H1 (cell line): ENCODE results near the gene NHLRC2. TPM values are rescaled to one million over a fixed set of nuclear protein-coding genes. Genes with fewer than 3 reads are reported as not detected.

Source experiments
- CTCF ChIA-PET: fragments of 300-600 bp; sonication (Branson Sonifier 250); formaldehyde crosslinking; loops from one replicate; lab custom pipeline; 2021; ENCODE audit not compliant: partially characterized antibody; lab: Charles Lee
- POLR2A ChIA-PET: fragments of 300-600 bp; sonication (Branson Sonifier 250); formaldehyde crosslinking; loops from one replicate; lab custom pipeline; 2021; ENCODE audit warnings: inconsistent platforms; ENCODE audit not compliant: partially characterized antibody; lab: Charles Lee
- DNase-seq, 2 experiments: peaks; one replicate each; pipeline versions ENCODE4 v3.0.0 to v3.0.0-alpha.2; 2010 to 2022; ENCODE audit warnings: low spot score in 2 of 2, low read depth in 1 of 2, mixed read lengths in 1 of 2
- FAIRE-seq: peaks from 2 replicates; lab custom pipeline; 2011; peaks lifted over from hg19 to GRCh38; lab: Jason Lieb, UNC
- H2AFZ ChIP-seq: 2 replicates; pipeline ENCODE4 v1.8.1; 2012; ENCODE audit warnings: low read length, inconsistent platforms
- H2AK5ac ChIP-seq: 2 replicates; pipeline ENCODE4 v1.6.1; 2013; ENCODE audit warnings: low read depth, low read length
- H2BK120ac ChIP-seq: replicated peaks from 2 replicates; pipeline ENCODE3; 2013; ENCODE audit warnings: low read depth, low read length, inconsistent platforms
- H2BK12ac ChIP-seq: 2 replicates; pipeline ENCODE4 v1.6.1; 2013; ENCODE audit warnings: low read depth, low read length
- H2BK15ac ChIP-seq: 2 replicates; pipeline ENCODE4 v1.6.1; 2013; ENCODE audit warnings: low read length
- H2BK20ac ChIP-seq: 2 replicates; pipeline ENCODE4 v1.6.1; 2013; ENCODE audit warnings: low read length
- H2BK5ac ChIP-seq: 2 replicates; pipeline ENCODE4 v1.6.1; 2013; ENCODE audit warnings: low read depth, low read length
- H3K14ac ChIP-seq: 2 replicates; pipeline ENCODE4 v1.6.1; 2013; ENCODE audit warnings: inconsistent platforms; ENCODE audit not compliant: insufficient read length
- H3K18ac ChIP-seq: 2 replicates; pipeline ENCODE4 v1.6.1; 2013; ENCODE audit warnings: low read length; ENCODE audit errors: extremely low read depth
- H3K23ac ChIP-seq: 2 replicates; pipeline ENCODE4 v1.6.1; 2013; ENCODE audit warnings: inconsistent platforms; ENCODE audit not compliant: insufficient read length
- H3K23me2 ChIP-seq: 2 replicates; pipeline ENCODE4 v1.6.1; 2013; ENCODE audit warnings: low read depth, low read length
- H3K27ac ChIP-seq: 2 replicates; pipeline ENCODE4 v1.6.1; 2011; ENCODE audit warnings: low read depth, low read length, inconsistent platforms
- H3K27me3 ChIP-seq, 4 experiments: replicated peaks in 1 of 4; 1 replicate in 1 of 4; 2 replicates in 3 of 4; pipeline versions ENCODE4 v1.6.1 to v1.8.1; 2011 to 2013; ENCODE audit warnings: low read length in 3 of 4, mild to moderate bottlenecking in 3 of 4, inconsistent platforms in 2 of 4, mixed read lengths in 2 of 4, moderate library complexity in 1 of 4; ENCODE audit not compliant: control insufficient read depth in 3 of 4, insufficient read depth in 3 of 4; ENCODE audit errors: extremely low read depth in 1 of 4
- H3K36me3 ChIP-seq, 4 experiments: 2 replicates each; pipeline versions ENCODE4 v1.6.1 to v1.8.1; 2011 to 2013; ENCODE audit warnings: mild to moderate bottlenecking in 4 of 4, low read length in 3 of 4, moderate library complexity in 2 of 4, control low read depth in 1 of 4, inconsistent platforms in 1 of 4; ENCODE audit not compliant: insufficient read depth in 4 of 4, control insufficient read depth in 2 of 4
- H3K4ac ChIP-seq: replicated peaks from 2 replicates; pipeline ENCODE3; 2013; ENCODE audit warnings: low read length, low read depth, mixed read lengths, inconsistent platforms; ENCODE audit not compliant: insufficient read length
- H3K4me1 ChIP-seq, 4 experiments: replicated peaks in 1 of 4; 1 replicate in 1 of 4; 2 replicates in 3 of 4; pipeline versions ENCODE4 v1.6.1 to v1.8.1; 2011 to 2013; ENCODE audit warnings: low read length in 3 of 4, inconsistent platforms in 2 of 4, mixed read lengths in 1 of 4; ENCODE audit not compliant: insufficient read depth in 4 of 4, control insufficient read depth in 3 of 4
- H3K4me2 ChIP-seq, 2 experiments: 2 replicates each; pipeline versions ENCODE4 v1.6.1 to v1.8.1; 2011 to 2013; ENCODE audit warnings: low read depth in 2 of 2, low read length in 2 of 2, control low read depth in 1 of 2, inconsistent platforms in 1 of 2, mild to moderate bottlenecking in 1 of 2; ENCODE audit not compliant: insufficient read depth in 1 of 2
- H3K4me3 ChIP-seq, 4 experiments: fragments of 200-600, 300-600 bp in 1 of 4; sonication (generic), shearing (Covaris generic), sonication (Bioruptor Twin) in 1 of 4; 2 replicates each; pipeline versions ENCODE4 v1.5.1 to v1.8.1; 2011 to 2016; ENCODE audit warnings: low read length in 4 of 4, low read depth in 3 of 4, control low read depth in 2 of 4, inconsistent platforms in 2 of 4, mild to moderate bottlenecking in 2 of 4, mixed read lengths in 1 of 4, moderate library complexity in 1 of 4; ENCODE audit not compliant: insufficient read depth in 2 of 4; ENCODE audit errors: extremely low read depth in 1 of 4
- H3K56ac ChIP-seq: replicated peaks from 2 replicates; pipeline ENCODE3; 2013; ENCODE audit warnings: low read depth, mild to moderate bottlenecking, mixed read lengths, low read length, inconsistent platforms; ENCODE audit not compliant: insufficient read length
- H3K79me1 ChIP-seq: 2 replicates; pipeline ENCODE4 v1.6.1; 2013; ENCODE audit warnings: low read depth, low read length, control low read depth
- H3K79me2 ChIP-seq, 2 experiments: 2 replicates each; pipeline versions ENCODE4 v1.6.1 to v1.8.1; 2012 to 2013; ENCODE audit warnings: low read length in 2 of 2, mild to moderate bottlenecking in 2 of 2, inconsistent platforms in 1 of 2; ENCODE audit not compliant: insufficient read depth in 2 of 2, control insufficient read depth in 1 of 2
- H3K9ac ChIP-seq, 4 experiments: replicated peaks in 1 of 4; 1 replicate in 1 of 4; 2 replicates in 3 of 4; pipeline versions ENCODE4 v1.6.1 to v1.8.1; 2011 to 2013; ENCODE audit warnings: low read depth in 3 of 4, low read length in 3 of 4, control low read depth in 2 of 4, mild to moderate bottlenecking in 2 of 4, moderate library complexity in 2 of 4, inconsistent platforms in 1 of 4; ENCODE audit errors: extremely low read depth in 1 of 4
- H3K9me3 ChIP-seq, 2 experiments: 2 replicates each; pipeline versions ENCODE4 v1.6.1 to v1.8.1; 2012 to 2013; ENCODE audit warnings: mild to moderate bottlenecking in 2 of 2, moderate library complexity in 2 of 2, control low read depth in 1 of 2, inconsistent platforms in 1 of 2, low read depth in 1 of 2, low read length in 1 of 2, mixed read lengths in 1 of 2; ENCODE audit not compliant: insufficient read depth in 2 of 2
- H4K20me1 ChIP-seq, 2 experiments: replicated peaks in 1 of 2; 2 replicates each; pipeline versions ENCODE3 to v1.8.1; 2011 to 2013; ENCODE audit warnings: inconsistent platforms in 2 of 2, low read length in 2 of 2, mild to moderate bottlenecking in 1 of 2; ENCODE audit not compliant: insufficient read depth in 2 of 2, control insufficient read depth in 1 of 2
- H4K5ac ChIP-seq: 2 replicates; pipeline ENCODE4 v1.6.1; 2013; ENCODE audit warnings: low read length, low read depth, mixed read lengths, inconsistent platforms; ENCODE audit not compliant: insufficient read length
- H4K8ac ChIP-seq: 2 replicates; pipeline ENCODE4 v1.8.0; 2013; ENCODE audit warnings: mild to moderate bottlenecking, moderate library complexity, low read length, inconsistent platforms; ENCODE audit not compliant: insufficient read depth; ENCODE audit errors: extremely low read depth
- H4K91ac ChIP-seq: replicated peaks from 2 replicates; pipeline ENCODE3; 2013; ENCODE audit warnings: low read length, mixed read lengths, inconsistent platforms; ENCODE audit not compliant: insufficient read length
- CHD2 ChIP-seq: IDR thresholded peaks from 2 replicates; pipeline ENCODE4 v1.6.1; 2012; ENCODE audit warnings: low read length, improper control_type of control experiment
- EZH2 ChIP-seq: fragments of 200-600 bp; sonication (generic); IDR thresholded peaks from 2 replicates; pipeline ENCODE4 v1.7.1; 2012; ENCODE audit warnings: low read depth, mild to moderate bottlenecking, moderate library complexity, low read length, inconsistent platforms; ENCODE audit not compliant: severe bottlenecking
- HDAC2 ChIP-seq, 2 experiments: fragments of 300-600 bp in 1 of 2; sonication (generic) in 1 of 2; IDR thresholded peaks; 2 replicates each; pipeline ENCODE4 v1.6.1; 2011 to 2012; ENCODE audit warnings: low read depth in 2 of 2, low read length in 2 of 2, mild to moderate bottlenecking in 2 of 2, moderate library complexity in 2 of 2, borderline replicate concordance in 1 of 2, inconsistent platforms in 1 of 2
- KDM1A ChIP-seq: fragments of 200-600, 300-600 bp; sonication (generic); IDR thresholded peaks from 2 replicates; pipeline ENCODE4 v1.7.1; 2016; ENCODE audit warnings: mild to moderate bottlenecking, low read length, borderline replicate concordance
- NRF1 ChIP-seq: IDR thresholded peaks from 2 replicates; pipeline ENCODE4 v1.6.1; 2011; ENCODE audit warnings: mild to moderate bottlenecking, low read depth, low read length, improper control_type of control experiment
- RXRA ChIP-seq: IDR thresholded peaks from 2 replicates; pipeline ENCODE4 v1.6.1; 2011; ENCODE audit warnings: low read depth, mild to moderate bottlenecking, low read length, moderate library complexity; ENCODE audit not compliant: insufficient read depth
- SAP30 ChIP-seq: fragments of 300-600 bp; sonication (generic); IDR thresholded peaks from 2 replicates; pipeline ENCODE4 v1.7.1; 2012; ENCODE audit warnings: low read length, moderate library complexity, mild to moderate bottlenecking, inconsistent platforms; ENCODE audit not compliant: insufficient read depth, insufficient replicate concordance
- SUZ12 ChIP-seq: fragments of 200-600 bp; sonication (generic); IDR thresholded peaks from 2 replicates; pipeline ENCODE4 v1.6.1; 2012; ENCODE audit warnings: mild to moderate bottlenecking, inconsistent platforms, low read length, moderate library complexity, mixed read lengths
- WGBS, 2 experiments: shearing (Covaris generic) in 1 of 2; methylation state at CpG; one replicate each; pipeline versions ENCODE4 v1.1.6 to v1.1.7; 2013 to 2015; ENCODE audit warnings: low lambda C conversion rate in 2 of 2, mixed read lengths in 2 of 2, inconsistent platforms in 1 of 2, low coverage in 1 of 2, missing lambda C conversion rate in 1 of 2; ENCODE audit not compliant: insufficient replicate concordance in 2 of 2, insufficient coverage in 1 of 2, insufficient read length in 1 of 2; ENCODE audit errors: extremely low coverage in 1 of 2, missing lambda C conversion rate in 1 of 2; 5-methylcytosine and 5-hydroxymethylcytosine counted together
- polyA plus RNA-seq, 7 experiments: library from polyadenylated mRNA; depleted of rRNA in 3 of 7; stranded (reverse) in 5 of 7; unstranded in 2 of 7; fragments of >200 nt in 5 of 7; fragments of 200-250 nt in 2 of 7; gene quantifications; 1 replicate in 5 of 7; 2 replicates in 1 of 7; 4 replicates in 1 of 7; pipeline versions ENCODE4 v1.2.1 to v1.2.3, GENCODE V29; 2011 to 2013; ENCODE audit warnings: missing spikeins in 2 of 7, mixed read lengths in 2 of 7
- total RNA-seq: library from RNA; stranded (reverse); fragmentation: NEBNext Ultra II Directional; extraction: Animal tissue kit (Norgen Biotek cat#: 25700); gene quantifications from 2 replicates; pipeline ENCODE4 v1.2.1, GENCODE V29; 2021

Gene NHLRC2
- total and polyA plus RNA-seq, 2 of the 8 experiments (the other 6 are each of a cell fraction or from before 2014, with no cell fraction given): 4.9 to 25.6 TPM

GRCh38 chr10:113920875-113921274 lies 66.4 kb downstream of the NHLRC2 start:
- Histone ChIP-seq H3K79me1 (no peaks in the 10 kb centered on the region), H3K4me2 (no peak overlapping the region), H3K79me2 (no peaks in the 10 kb centered on the region), H2BK5ac (no peak overlapping the region), H4K20me1 (peaks cover 0 to 2% of the 10 kb centered on the region in 2 experiments), H4K8ac (no peak overlapping the region), H3K4me1 (no peaks in the 10 kb centered on the region), H3K9me3 (no peaks in the 10 kb centered on the region), H2BK12ac (no peak overlapping the region), H3K18ac (no peak overlapping the region), H3K4ac (no peak overlapping the region), H3K9ac (no peak overlapping the region), H3K4me3 (no peak overlapping the region), H2AFZ (no peak overlapping the region), H2BK120ac (no peak overlapping the region), H4K5ac (no peak overlapping the region), H3K56ac (no peak overlapping the region), H2AK5ac (no peak overlapping the region), H3K27ac (no peak overlapping the region), H2BK20ac (no peak overlapping the region), H3K23me2 (no peaks in the 10 kb centered on the region), H3K14ac (no peak overlapping the region), H2BK15ac (no peak overlapping the region), H4K91ac (no peak overlapping the region), H3K23ac (no peak overlapping the region), H3K36me3 (no peaks in the 10 kb centered on the region), H3K27me3 (no peaks in the 10 kb centered on the region)
- TF ChIP-seq SAP30 (no peak), EZH2 (no peak), KDM1A (no peak), NRF1 (no peak), HDAC2 (IDR thresholded peaks at IDR 0.05; ENCODE audit: borderline replicate concordance in 1 of 2, low read depth in 2 of 2, low read length in 2 of 2) (no peak), RXRA (no peak), CHD2 (no peak), SUZ12 (no peak)
- ChIA-PET CTCF (no interaction called here), POLR2A (interaction anchor here (0.9 kb wide), 1 partner anchor 9 kb away, joined by 3 read pairs; no protein-coding TSS in a partner anchor)
- 69% methylated on average over 3 of the region's 3 CpGs; no CpG with 5 or more reads in 1 of the 2 experiments for WGBS, 2 experiments
- FAIRE-seq: no peak
- DNase-seq: no peak
